HG03575 (cell line): ENCODE data around the gene FGF1.

Source experiments
- ATAC-seq: cut with Tn5 transposase; IDR thresholded peaks from one replicate; pipeline ENCODE4 v1.9.1; 2021; ENCODE audit not compliant: unreplicated experiment, insufficient number of reproducible peaks, low FRiP score; ENCODE audit errors: extremely low read depth

The FGF1 gene

DNA sequence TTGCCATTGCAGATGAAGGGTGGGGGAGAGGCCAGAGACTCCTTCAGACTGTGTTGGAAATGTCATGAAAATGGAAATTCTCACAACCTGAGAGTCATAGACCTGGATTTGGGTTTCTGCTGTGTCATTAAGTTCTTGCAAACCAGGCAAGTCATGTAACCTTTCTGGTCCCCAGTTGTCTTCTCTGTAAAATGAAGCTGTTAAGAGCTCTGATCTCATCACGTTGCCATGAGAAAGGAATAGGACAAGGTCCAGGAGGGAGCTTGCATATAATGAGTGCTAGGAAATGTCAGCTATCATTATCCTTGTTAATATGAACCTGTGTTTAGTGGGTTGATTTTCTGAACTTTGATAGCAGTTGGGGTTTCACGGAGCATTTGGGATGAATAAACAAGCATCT, 59.1 kb downstream of the FGF1 start:
- no peak for ATAC-seq

DNA sequence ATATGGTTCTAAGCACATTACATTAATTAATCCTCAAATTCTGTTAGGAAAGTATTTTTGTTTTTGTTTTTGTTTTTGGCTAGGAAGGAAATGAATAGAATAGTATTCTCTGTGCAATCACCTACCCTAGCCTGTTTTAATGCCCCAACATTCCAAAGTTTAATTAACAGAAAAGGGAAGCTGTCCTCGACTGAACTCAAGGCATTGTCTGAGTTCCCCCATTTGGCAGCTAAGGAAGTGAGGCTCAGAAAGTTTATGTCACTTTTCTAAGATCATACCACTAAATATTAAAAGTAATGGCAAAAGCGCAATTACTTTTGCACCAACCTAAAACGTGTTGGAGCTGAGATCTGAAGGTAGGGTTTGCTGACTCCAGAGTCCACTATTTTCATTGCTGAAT, 59.8 kb downstream of the FGF1 start:
- ATAC-seq: no peak

GRCh38 chr5:142621227-142621626, 64.7 kb downstream of the FGF1 start:
- no peak for ATAC-seq

DNA sequence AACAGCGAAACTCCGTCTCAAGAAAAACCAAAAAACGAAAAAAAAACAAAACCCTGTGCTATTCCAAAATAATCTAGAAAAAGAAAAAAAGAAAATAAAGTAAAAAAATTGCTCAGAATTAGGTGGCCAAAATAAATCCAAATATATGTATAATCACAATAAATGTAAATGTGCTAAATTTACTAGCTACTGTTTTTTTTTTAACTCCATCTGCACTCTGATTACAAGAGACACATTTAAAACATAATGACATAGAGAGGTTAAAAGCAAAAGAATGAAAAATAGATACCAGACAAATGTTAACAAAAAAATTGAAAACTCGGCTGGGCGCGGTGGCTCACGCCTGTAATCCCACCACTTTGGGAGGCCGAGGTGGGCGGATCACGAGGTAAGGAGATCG, 66.1 kb downstream of the FGF1 start:
- ATAC-seq: no peak

GRCh38 chr5:142618130-142618523, 67.8 kb downstream of the FGF1 start:
- no peak for ATAC-seq

GRCh38 chr5:142617416-142618129, 68.3 kb downstream of the FGF1 start:
- no peak for ATAC-seq

- ATAC-seq: no peak
Measured at GRCh38 chr5:142615948-142616347, 69.9 kb downstream of the FGF1 start.

GRCh38 chr5:142614054-142614453, 71.8 kb downstream of the FGF1 start:
- ATAC-seq: no peak

- ATAC-seq: no peak
Measured at GRCh38 chr5:142613271-142613671, 72.6 kb downstream of the FGF1 start.

DNA sequence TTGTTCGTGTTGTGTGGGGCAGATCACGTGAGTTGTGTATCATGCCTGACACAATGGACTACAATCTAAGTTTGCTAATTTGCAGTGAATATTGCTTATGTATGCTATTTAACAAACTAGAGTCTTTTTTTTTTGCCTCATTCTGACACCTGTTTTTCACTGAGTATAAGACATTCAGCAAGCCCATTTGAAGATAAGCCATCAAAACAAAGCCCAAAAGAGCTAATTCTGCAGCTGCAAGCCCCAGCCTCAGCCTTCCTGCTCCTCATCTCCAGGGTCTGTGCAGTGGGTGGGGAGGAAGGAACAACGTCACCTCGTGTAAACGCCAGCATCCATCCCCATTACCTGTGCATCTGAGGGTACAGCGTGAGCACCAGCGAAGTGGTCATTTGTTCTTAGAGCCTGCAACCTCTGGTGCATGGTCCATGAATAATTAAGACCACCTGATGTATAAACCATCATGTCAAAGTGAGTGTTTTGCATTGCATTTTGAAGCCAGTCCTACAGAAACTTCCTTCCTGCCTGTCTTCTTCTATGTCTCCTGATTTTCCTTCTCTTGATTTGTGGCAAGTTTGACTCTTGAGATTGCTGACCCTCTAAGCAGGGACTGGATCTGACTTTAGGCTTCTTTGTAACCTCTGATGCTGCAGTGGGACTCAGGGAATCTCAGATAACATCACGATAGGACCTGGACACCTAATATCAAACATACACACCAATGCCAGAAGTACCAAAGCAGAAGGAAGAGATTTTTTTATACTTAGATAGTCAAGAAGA, 73.2 kb downstream of the FGF1 start:
- no peak for ATAC-seq

DNA sequence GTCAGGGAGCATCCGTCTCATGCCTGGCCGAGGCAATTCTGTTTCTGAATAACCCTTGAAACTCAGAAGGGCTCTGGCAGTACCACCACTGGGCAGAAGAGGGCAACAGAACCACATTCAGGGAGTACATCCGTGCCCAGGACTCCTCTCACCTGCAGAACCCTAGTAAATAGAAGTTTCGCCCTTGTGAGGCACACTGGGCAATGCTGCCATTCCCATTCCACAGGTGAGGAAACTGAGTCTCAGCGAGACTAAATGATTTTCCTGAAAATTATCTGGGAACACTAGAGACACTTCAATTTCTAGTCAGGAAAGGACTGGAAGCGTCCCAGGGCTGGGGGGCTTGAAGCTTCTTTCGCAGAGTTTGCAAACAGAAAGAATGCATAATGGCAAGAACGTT, 74.7 kb downstream of the FGF1 start:
- no peak for ATAC-seq

- no peak for ATAC-seq
Measured at GRCh38 chr5:142610176-142611001, 75.5 kb downstream of the FGF1 start.

GRCh38 chr5:142609142-142609541, 76.7 kb downstream of the FGF1 start:
- no peak for ATAC-seq

GRCh38 chr5:142608081-142608480, 77.8 kb downstream of the FGF1 start:
- no peak for ATAC-seq

DNA sequence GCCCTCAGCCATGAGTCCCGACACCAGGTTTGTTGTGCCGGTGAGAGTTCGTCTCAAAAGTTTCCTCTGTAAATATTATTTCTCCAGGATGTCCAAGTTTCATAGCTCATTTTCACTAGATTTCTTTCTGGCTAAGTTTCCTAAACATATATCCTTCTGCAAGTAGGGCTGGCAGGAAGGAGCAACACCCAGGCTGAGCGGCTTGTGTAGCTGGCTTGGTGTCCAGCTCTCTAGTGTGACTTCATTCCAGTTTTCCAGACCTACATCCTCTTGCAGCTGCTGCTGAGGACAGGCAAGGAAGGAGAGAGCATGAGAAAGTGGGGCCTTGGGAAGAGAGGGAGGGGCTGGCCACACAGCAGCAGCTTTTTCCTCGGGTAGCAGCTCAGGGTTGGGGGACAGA, 80.3 kb downstream of the FGF1 start:
- ATAC-seq: no peak

- ATAC-seq: no peak
Measured at GRCh38 chr5:142602720-142603245, 83.1 kb downstream of the FGF1 start.

- no peak for ATAC-seq
Measured at GRCh38 chr5:142601432-142601831, 84.5 kb downstream of the FGF1 start.

DNA sequence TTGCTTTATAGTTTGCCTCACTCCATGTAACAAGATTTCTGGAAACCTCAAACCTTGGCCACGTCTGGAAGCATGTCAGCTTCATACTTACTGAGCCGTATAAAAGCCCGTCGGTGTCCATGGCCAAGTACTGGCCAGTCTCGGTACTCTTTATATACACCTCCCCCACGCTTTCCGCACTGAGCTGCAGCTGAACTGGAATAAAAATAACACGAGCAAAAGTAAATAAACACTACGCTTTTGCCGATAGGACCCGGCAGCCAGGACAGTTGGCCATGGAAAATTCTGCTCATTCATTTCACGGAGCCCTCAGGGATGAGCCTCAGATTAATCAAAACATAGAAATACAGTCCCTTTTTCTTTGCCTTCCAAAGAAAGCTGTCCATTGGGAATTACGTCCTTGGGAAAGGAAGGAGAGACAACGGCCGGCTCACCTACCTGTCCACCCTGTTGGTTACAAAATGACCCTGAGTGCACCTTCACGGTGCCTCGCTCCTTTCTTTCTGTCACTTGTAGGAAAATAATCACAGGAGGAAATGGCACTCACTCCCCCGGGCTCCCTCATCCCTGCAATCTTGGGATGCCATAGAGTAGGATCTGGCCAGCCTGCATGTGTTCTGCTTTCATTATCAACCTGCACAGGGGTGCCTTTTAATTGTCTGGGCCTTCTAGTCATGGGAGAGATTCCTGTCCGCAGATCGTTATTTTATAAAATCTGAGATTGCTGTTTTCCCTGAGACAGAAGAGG, 85.1 kb downstream of the FGF1 start:
- ATAC-seq: no peak

- ATAC-seq: no peak
Measured at GRCh38 chr5:142600092-142600491, 85.8 kb downstream of the FGF1 start.
